Breast epithelium (tissue), 3 donors: ENCODE results near the gene VARS2.

ENCODE experiments used
- POLR2A ChIP-seq: fragments of 450-650 bp; IDR thresholded peaks from one replicate; pipeline ENCODE4 v1.6.1; 2016; ENCODE audit warnings: antibody characterized with exemption, mild to moderate bottlenecking, moderate library complexity
- POLR2AphosphoS5 ChIP-seq, 3 donors: sonication (generic); formaldehyde crosslinking; IDR thresholded peaks; one replicate each; pipeline ENCODE4 v1.6.1; 2017; ENCODE audit warnings: antibody characterized with exemption in 3 of 3
- TF ChIP-seq, protein P1 (sequence below), 3 donors: fragments of 450-650 bp; IDR thresholded peaks; one replicate each; pipeline ENCODE4 v1.5.1; 2016 to 2017; ENCODE audit warnings: antibody characterized with exemption in 3 of 3, mild to moderate bottlenecking in 3 of 3, moderate library complexity in 3 of 3

DNA sequence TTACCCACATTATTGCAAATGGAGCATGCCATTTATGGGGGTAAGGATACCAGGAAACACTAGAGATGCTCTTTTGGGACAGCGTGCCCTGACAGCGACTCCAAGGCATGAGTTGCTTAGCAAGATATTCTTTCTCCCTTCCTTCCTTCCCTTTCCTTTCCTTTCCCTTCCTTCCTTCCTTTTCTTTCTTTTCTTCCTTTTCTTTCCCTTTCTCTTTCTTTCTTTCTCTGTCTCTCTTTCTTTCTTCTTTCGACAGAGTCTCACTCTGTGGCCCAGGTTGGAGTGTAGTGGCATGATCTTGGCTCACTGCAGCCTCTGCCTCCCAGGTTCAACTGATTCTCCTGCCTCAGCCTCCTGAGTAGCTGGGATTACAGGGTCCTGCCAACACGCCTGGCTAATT lies 30.0 kb downstream of the VARS2 start:
- TF ChIP-seq, protein P1, sequence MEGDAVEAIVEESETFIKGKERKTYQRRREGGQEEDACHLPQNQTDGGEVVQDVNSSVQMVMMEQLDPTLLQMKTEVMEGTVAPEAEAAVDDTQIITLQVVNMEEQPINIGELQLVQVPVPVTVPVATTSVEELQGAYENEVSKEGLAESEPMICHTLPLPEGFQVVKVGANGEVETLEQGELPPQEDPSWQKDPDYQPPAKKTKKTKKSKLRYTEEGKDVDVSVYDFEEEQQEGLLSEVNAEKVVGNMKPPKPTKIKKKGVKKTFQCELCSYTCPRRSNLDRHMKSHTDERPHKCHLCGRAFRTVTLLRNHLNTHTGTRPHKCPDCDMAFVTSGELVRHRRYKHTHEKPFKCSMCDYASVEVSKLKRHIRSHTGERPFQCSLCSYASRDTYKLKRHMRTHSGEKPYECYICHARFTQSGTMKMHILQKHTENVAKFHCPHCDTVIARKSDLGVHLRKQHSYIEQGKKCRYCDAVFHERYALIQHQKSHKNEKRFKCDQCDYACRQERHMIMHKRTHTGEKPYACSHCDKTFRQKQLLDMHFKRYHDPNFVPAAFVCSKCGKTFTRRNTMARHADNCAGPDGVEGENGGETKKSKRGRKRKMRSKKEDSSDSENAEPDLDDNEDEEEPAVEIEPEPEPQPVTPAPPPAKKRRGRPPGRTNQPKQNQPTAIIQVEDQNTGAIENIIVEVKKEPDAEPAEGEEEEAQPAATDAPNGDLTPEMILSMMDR (IDR thresholded peaks at IDR 0.05), result no peak
- TF ChIP-seq POLR2A (no peak), POLR2AphosphoS5 (IDR thresholded peaks at IDR 0.05) (no peak)
